Brain microvascular endothelial cell (primary cell): ENCODE measurements around the gene CRYGS.
"Not testable (repeated sequence)": the region's sequence is repeated elsewhere in the genome, so short reads cannot be mapped to it uniquely, and the experiment has no call there.

ENCODE experiments used
- DNase-seq: peaks from one replicate; pipeline ENCODE4 v3.0.0-alpha.2; 2020
- H3K27ac ChIP-seq: fragments of 250-450 bp; sonication (Bioruptor Pico); 2 replicates; pipeline ENCODE4 v1.5.1; 2020; ENCODE audit warnings: mild to moderate bottlenecking, moderate library complexity
- H3K27me3 ChIP-seq: fragments of 250-450 bp; sonication (Bioruptor Pico); replicated peaks from 2 replicates; pipeline ENCODE4 v1.5.1; 2020; ENCODE audit warnings: mild to moderate bottlenecking
- H3K36me3 ChIP-seq: fragments of 250-450 bp; sonication (Bioruptor Pico); replicated peaks from 2 replicates; pipeline ENCODE4 v1.5.1; 2020; ENCODE audit warnings: mild to moderate bottlenecking
- H3K4me3 ChIP-seq: 2 replicates; pipeline ENCODE4 v1.5.1; 2011; ENCODE audit warnings: low read depth, mild to moderate bottlenecking, control low read depth, low read length, moderate library complexity
- in situ Hi-C: cut with HindIII; loops from 2 replicates; pipeline ENCODE4 v1.10.0; 2017; ENCODE audit warnings: low sequenced_read_pairs, low pct_ligation_motif_present
- TF ChIP-seq, protein P1 (sequence below): IDR thresholded peaks from 2 replicates; pipeline ENCODE4 v1.5.1; 2011; ENCODE audit warnings: low read depth, mild to moderate bottlenecking, moderate library complexity, low read length, control low read depth, inconsistent platforms; ENCODE audit errors: missing control alignments

The CRYGS gene

DNA sequence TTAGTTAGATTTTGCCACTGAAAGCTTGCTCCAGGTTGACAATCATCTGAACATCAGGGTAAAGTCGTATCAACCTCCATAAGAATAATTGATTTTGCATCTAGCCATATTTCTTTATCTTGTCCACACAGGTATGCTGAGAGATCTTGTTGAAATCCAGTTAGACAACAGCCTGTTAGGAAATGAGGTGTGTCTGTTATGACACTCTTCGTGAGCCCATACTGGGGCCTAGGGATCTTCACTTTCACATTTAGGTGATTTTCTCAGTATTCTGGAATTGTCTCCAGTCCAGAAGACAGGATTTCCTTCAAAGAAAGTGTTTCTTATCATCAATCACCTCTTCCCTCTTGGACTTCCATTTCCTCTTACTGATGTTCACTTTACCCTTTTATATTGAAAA, 44.5 kb upstream of the CRYGS start:
- TF ChIP-seq, protein P1, sequence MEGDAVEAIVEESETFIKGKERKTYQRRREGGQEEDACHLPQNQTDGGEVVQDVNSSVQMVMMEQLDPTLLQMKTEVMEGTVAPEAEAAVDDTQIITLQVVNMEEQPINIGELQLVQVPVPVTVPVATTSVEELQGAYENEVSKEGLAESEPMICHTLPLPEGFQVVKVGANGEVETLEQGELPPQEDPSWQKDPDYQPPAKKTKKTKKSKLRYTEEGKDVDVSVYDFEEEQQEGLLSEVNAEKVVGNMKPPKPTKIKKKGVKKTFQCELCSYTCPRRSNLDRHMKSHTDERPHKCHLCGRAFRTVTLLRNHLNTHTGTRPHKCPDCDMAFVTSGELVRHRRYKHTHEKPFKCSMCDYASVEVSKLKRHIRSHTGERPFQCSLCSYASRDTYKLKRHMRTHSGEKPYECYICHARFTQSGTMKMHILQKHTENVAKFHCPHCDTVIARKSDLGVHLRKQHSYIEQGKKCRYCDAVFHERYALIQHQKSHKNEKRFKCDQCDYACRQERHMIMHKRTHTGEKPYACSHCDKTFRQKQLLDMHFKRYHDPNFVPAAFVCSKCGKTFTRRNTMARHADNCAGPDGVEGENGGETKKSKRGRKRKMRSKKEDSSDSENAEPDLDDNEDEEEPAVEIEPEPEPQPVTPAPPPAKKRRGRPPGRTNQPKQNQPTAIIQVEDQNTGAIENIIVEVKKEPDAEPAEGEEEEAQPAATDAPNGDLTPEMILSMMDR = no peak
- Histone ChIP-seq H3K4me3 (no peak overlapping the region), H3K36me3 (peaks cover 22% of the 10 kb centered on the region), H3K27me3 (no peaks in the 10 kb centered on the region), H3K27ac (no peak overlapping the region)
- DNase-seq = no peak
- in situ Hi-C loops = no loop called here

DNA sequence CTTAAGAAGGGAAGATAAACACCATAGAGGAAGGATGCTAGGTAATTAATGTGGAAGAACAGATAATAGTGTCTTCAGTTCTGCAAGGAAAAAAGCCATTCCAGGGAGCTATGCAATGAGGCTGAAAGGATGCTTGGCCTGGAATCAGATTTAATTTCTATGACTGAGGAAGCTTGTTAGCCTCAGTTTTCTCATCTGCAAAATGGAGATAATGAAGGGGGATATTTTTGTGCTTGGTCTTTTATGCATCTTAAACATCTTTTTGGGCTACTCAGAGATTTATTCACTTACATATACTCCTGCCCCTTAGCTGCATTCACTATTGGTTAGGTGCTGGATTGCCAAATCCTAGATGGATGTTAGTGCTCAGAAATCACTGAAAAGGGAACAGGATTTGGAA, 43.0 kb upstream of the CRYGS start:
- DNase-seq = no peak
- in situ Hi-C loops = no loop called here
- H3K27me3 ChIP-seq = no peaks in the 10 kb centered on the region
- no peak overlapping the region for H3K4me3 ChIP-seq
- H3K27ac ChIP-seq = no peak overlapping the region
- peaks cover 34% of the 10 kb centered on the region for H3K36me3 ChIP-seq
- TF ChIP-seq, protein P1 = no peak

DNA sequence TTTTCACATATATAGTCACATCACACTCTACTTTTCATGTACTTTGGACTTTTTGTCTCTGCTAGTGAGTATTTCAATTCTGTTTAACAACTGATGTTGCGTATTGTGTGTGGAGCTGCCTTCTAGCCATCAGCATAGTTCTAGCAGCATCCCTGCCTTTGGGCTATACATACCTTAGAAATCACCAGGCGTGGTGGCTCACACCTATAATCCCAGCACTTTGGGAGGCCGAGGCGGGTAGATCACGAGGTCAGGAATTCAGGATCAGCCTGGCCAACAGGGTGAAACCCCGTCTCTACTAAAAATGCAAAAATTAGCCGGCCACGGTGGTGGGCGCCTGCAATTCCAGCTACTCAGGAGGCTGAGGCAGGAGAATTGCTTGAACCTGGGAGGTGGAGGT, 42.1 kb upstream of the CRYGS start:
- H3K4me3 ChIP-seq, DNase-seq, H3K27ac ChIP-seq, in situ Hi-C loops, H3K27me3 ChIP-seq: not testable (repeated sequence)
- peaks cover 40% of the 10 kb centered on the region for H3K36me3 ChIP-seq

DNA sequence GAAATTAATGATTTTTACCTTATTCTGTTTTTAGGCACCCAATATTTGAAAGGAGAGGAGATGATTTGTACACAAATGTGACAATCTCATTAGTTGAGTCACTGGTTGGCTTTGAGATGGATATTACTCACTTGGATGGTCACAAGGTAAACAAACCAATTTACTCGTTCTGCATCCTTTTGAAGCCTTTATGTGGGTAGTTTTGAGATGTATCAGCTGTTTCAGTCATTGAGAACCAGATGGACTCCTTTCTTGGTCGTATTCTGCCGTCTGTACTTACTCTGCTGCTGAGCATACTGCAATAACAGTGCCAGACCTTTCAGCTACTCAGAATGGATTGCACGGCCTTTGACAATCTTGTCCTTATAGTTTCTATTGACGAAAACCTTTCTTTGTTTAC, 39.7 kb upstream of the CRYGS start:
- Histone ChIP-seq H3K27me3 (no peaks in the 10 kb centered on the region), H3K4me3 (no peak overlapping the region), H3K27ac (no peak overlapping the region), H3K36me3 (peaks cover 49% of the 10 kb centered on the region)
- no peak for DNase-seq
- in situ Hi-C loops = no loop called here
- TF ChIP-seq, protein P1 = no peak

DNA sequence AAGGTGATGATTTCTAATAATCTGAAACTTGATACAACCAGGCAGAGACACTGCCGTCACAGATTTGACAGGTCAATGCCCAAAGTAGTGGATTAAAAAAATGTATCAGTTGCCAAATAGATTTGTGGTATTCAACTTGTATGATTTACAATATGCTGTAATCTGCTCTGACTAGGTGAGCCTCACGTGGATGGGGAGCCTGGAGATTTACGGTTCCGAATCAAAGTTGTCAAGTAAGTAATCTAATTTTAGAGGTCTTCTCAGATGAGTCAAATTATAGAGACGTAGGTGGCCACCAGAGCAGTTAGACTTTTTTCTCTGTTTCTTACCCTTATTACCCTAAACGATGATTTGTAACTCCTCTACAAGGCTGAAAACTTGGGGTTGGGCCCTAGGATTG, 38.4 kb upstream of the CRYGS start:
- in situ Hi-C loops = no loop called here
- Histone ChIP-seq H3K36me3 (peaks cover 53% of the 10 kb centered on the region), H3K4me3 (no peak overlapping the region)

DNA sequence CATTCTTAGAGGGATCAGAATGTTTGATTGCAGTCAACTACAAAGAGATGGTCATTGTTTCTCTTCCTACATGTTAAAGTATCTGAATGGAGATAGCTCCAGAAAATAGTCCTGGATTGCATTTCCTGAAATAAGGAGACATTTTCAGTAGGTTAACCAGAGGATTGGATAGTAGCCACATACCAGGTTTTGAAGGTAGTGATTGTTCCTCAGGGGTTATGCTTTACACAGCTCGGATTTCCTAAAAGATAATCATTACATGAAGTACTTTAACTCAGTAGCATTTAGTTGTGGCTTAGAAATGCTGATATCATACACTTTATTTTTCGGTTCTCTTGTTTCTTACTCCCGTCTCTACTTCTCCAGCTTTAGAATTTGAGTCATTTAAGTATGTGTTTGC, 36.6 kb upstream of the CRYGS start:
- Histone ChIP-seq H3K4me3 (no peak overlapping the region), H3K27me3 (no peaks in the 10 kb centered on the region), H3K27ac (no peak overlapping the region), H3K36me3 (peaks cover 60% of the 10 kb centered on the region)
- in situ Hi-C loops = no loop called here
- TF ChIP-seq, protein P1 = no peak
- DNase-seq = no peak

More for the DNA sequence above, 38.4 kb upstream of the CRYGS start:
- DNase-seq = no peak
- TF ChIP-seq, protein P1 = no peak
- Histone ChIP-seq H3K27me3 (no peaks in the 10 kb centered on the region), H3K27ac (no peak overlapping the region)
